ENCODE results near the gene IL1R1.

DNA sequence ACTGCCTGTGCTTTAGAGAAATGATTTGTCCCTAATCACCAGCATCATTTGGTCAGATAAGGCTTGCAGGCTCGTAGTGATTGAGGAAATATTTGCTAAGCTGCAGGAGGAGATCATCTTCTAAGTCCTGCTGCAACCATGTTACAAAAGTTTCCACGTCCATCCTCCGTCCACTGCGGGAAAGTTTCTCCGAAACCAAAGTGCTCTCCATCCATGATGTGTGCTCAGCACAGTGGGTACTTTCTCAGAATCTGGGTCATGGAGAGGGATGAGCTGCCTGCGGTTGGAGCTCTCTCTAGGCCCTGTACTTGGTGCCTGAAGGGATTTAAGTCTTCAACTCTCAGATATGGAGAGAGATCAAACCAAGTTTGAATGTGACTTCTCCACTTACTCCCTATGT is 83.6 kb downstream of the IL1R1 start:
- TF ChIP-seq CTCF (IDR thresholded peaks at IDR 0.05): no peak
- TF ChIP-seq POLR2A (IDR thresholded peaks at IDR 0.05): no peak
